ENCODE data around the gene C19orf44. TPM values are rescaled to one million over a fixed set of nuclear protein-coding genes. Genes with fewer than 3 reads are reported as not detected.

The C19orf44 gene
- 2.6 to 3.1 TPM (median 2.7 TPM) in 5 replicates for total RNA-seq (2022; extraction: Qiagen RNA extraction)

GRCh38 chr19:16495982-16496612, at the start of gene C19orf44, which contains the start of gene CALR3:
Gene C19orf44 (plus strand): TSS chr19:16496394. CDS start chr19:16500793, 4,399 bp downstream.
Gene CALR3 (minus strand): TSS chr19:16496167. CDS start chr19:16496129, 38 bp downstream.

GRCh38 chr19:16542045-16542909, 46.1 kb downstream of the C19orf44 start, which contains the start of gene CHERP:
Gene CHERP (minus strand): TSS chr19:16542437. CDS start chr19:16542378, 59 bp downstream.

Other genes with a start within 250 kb of the C19orf44 start
- gene KLF2, start 171.6 kb upstream of the C19orf44 start, total RNA-seq (2022; extraction: Qiagen RNA extraction) = 13.1 to 34.2 TPM (median 27.7 TPM) in 5 replicates
- gene EPS15L1, start 24.4 kb upstream of the C19orf44 start, total RNA-seq (2022; extraction: Qiagen RNA extraction) = 14.2 to 17.6 TPM (median 16.7 TPM) in 5 replicates
- gene CALR3, start 227 bp upstream of the C19orf44 start, total RNA-seq (2022; extraction: Qiagen RNA extraction) = 0.07 to 0.14 TPM in 2 of 5 replicates, not detected in the others
- 28.5 to 33.3 TPM (median 30.9 TPM) in 5 replicates for gene CHERP, start 46.0 kb downstream of the C19orf44 start, total RNA-seq (2022; extraction: Qiagen RNA extraction)
- gene SLC35E1, start 76.0 kb downstream of the C19orf44 start, total RNA-seq (2022; extraction: Qiagen RNA extraction) = 17.3 to 19.4 TPM (median 18.0 TPM) in 5 replicates
- gene MED26, start 131.8 kb downstream of the C19orf44 start, total RNA-seq (2022; extraction: Qiagen RNA extraction) = 4.2 to 5.6 TPM (median 5.3 TPM) in 5 replicates
- 64.9 to 74.0 TPM (median 67.2 TPM) in 5 replicates for gene SMIM7, start 163.8 kb downstream of the C19orf44 start, total RNA-seq (2022; extraction: Qiagen RNA extraction)
- gene TMEM38A, start 164.7 kb downstream of the C19orf44 start, total RNA-seq (2022; extraction: Qiagen RNA extraction) = 0.99 to 1.3 TPM (median 1.2 TPM) in 5 replicates
- gene NWD1, start 223.5 kb downstream of the C19orf44 start, total RNA-seq (2022; extraction: Qiagen RNA extraction) = not detected in 5 replicates

Data from A549 treated with AZD2906 at 1 μM for 4 hours (cell line).